ENCODE data around the gene PTPRM.

DNA sequence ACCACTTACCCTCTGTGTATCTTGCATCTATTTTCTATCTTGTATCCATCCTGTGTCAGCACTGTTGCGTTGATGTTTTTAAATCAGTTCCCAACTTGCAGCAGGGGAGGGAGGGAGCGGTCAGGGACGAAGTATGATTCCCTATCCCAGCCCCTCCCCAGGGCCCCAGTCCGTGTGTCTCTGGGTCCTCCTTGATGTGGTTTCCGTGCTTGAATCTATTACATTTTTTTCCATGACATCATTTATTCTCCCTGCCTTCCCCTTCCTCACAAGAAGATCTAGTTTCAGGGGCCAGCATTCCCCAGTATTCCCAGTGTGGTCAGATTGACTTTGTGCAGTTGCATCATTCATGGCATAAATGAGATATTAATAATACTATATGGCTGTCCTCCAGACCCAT, 479.3 kb downstream of the PTPRM start:
- TF ChIP-seq CREB1 (CRISPR knock-in tag; IDR thresholded peaks at IDR 0.05; ENCODE audit: low read depth) = no peak
- TF ChIP-seq, protein P1, sequence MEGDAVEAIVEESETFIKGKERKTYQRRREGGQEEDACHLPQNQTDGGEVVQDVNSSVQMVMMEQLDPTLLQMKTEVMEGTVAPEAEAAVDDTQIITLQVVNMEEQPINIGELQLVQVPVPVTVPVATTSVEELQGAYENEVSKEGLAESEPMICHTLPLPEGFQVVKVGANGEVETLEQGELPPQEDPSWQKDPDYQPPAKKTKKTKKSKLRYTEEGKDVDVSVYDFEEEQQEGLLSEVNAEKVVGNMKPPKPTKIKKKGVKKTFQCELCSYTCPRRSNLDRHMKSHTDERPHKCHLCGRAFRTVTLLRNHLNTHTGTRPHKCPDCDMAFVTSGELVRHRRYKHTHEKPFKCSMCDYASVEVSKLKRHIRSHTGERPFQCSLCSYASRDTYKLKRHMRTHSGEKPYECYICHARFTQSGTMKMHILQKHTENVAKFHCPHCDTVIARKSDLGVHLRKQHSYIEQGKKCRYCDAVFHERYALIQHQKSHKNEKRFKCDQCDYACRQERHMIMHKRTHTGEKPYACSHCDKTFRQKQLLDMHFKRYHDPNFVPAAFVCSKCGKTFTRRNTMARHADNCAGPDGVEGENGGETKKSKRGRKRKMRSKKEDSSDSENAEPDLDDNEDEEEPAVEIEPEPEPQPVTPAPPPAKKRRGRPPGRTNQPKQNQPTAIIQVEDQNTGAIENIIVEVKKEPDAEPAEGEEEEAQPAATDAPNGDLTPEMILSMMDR (conservative IDR thresholded peaks at IDR 0.05; ENCODE audit: low read depth in 2 of 2) = no peak
- TF ChIP-seq POLR2AphosphoS5 (IDR thresholded peaks at IDR 0.05; ENCODE audit: low read depth) = no peak
- TF ChIP-seq, protein P2, sequence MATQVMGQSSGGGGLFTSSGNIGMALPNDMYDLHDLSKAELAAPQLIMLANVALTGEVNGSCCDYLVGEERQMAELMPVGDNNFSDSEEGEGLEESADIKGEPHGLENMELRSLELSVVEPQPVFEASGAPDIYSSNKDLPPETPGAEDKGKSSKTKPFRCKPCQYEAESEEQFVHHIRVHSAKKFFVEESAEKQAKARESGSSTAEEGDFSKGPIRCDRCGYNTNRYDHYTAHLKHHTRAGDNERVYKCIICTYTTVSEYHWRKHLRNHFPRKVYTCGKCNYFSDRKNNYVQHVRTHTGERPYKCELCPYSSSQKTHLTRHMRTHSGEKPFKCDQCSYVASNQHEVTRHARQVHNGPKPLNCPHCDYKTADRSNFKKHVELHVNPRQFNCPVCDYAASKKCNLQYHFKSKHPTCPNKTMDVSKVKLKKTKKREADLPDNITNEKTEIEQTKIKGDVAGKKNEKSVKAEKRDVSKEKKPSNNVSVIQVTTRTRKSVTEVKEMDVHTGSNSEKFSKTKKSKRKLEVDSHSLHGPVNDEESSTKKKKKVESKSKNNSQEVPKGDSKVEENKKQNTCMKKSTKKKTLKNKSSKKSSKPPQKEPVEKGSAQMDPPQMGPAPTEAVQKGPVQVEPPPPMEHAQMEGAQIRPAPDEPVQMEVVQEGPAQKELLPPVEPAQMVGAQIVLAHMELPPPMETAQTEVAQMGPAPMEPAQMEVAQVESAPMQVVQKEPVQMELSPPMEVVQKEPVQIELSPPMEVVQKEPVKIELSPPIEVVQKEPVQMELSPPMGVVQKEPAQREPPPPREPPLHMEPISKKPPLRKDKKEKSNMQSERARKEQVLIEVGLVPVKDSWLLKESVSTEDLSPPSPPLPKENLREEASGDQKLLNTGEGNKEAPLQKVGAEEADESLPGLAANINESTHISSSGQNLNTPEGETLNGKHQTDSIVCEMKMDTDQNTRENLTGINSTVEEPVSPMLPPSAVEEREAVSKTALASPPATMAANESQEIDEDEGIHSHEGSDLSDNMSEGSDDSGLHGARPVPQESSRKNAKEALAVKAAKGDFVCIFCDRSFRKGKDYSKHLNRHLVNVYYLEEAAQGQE (IDR thresholded peaks at IDR 0.05; ENCODE audit: unreplicated experiment) = no peak
- TF ChIP-seq EZH2phosphoT487 (IDR thresholded peaks at IDR 0.05; ENCODE audit: unreplicated experiment) = no peak
- no peak for TF ChIP-seq JUNB (IDR thresholded peaks at IDR 0.05; ENCODE audit: unreplicated experiment)
- no peak for TF ChIP-seq EZH2 (IDR thresholded peaks at IDR 0.05; ENCODE audit: low read depth, unreplicated experiment)
- TF ChIP-seq ZNF331 (CRISPR knock-in tag; IDR thresholded peaks at IDR 0.05; ENCODE audit: low read depth) = no peak
- TF ChIP-seq, protein P3, sequence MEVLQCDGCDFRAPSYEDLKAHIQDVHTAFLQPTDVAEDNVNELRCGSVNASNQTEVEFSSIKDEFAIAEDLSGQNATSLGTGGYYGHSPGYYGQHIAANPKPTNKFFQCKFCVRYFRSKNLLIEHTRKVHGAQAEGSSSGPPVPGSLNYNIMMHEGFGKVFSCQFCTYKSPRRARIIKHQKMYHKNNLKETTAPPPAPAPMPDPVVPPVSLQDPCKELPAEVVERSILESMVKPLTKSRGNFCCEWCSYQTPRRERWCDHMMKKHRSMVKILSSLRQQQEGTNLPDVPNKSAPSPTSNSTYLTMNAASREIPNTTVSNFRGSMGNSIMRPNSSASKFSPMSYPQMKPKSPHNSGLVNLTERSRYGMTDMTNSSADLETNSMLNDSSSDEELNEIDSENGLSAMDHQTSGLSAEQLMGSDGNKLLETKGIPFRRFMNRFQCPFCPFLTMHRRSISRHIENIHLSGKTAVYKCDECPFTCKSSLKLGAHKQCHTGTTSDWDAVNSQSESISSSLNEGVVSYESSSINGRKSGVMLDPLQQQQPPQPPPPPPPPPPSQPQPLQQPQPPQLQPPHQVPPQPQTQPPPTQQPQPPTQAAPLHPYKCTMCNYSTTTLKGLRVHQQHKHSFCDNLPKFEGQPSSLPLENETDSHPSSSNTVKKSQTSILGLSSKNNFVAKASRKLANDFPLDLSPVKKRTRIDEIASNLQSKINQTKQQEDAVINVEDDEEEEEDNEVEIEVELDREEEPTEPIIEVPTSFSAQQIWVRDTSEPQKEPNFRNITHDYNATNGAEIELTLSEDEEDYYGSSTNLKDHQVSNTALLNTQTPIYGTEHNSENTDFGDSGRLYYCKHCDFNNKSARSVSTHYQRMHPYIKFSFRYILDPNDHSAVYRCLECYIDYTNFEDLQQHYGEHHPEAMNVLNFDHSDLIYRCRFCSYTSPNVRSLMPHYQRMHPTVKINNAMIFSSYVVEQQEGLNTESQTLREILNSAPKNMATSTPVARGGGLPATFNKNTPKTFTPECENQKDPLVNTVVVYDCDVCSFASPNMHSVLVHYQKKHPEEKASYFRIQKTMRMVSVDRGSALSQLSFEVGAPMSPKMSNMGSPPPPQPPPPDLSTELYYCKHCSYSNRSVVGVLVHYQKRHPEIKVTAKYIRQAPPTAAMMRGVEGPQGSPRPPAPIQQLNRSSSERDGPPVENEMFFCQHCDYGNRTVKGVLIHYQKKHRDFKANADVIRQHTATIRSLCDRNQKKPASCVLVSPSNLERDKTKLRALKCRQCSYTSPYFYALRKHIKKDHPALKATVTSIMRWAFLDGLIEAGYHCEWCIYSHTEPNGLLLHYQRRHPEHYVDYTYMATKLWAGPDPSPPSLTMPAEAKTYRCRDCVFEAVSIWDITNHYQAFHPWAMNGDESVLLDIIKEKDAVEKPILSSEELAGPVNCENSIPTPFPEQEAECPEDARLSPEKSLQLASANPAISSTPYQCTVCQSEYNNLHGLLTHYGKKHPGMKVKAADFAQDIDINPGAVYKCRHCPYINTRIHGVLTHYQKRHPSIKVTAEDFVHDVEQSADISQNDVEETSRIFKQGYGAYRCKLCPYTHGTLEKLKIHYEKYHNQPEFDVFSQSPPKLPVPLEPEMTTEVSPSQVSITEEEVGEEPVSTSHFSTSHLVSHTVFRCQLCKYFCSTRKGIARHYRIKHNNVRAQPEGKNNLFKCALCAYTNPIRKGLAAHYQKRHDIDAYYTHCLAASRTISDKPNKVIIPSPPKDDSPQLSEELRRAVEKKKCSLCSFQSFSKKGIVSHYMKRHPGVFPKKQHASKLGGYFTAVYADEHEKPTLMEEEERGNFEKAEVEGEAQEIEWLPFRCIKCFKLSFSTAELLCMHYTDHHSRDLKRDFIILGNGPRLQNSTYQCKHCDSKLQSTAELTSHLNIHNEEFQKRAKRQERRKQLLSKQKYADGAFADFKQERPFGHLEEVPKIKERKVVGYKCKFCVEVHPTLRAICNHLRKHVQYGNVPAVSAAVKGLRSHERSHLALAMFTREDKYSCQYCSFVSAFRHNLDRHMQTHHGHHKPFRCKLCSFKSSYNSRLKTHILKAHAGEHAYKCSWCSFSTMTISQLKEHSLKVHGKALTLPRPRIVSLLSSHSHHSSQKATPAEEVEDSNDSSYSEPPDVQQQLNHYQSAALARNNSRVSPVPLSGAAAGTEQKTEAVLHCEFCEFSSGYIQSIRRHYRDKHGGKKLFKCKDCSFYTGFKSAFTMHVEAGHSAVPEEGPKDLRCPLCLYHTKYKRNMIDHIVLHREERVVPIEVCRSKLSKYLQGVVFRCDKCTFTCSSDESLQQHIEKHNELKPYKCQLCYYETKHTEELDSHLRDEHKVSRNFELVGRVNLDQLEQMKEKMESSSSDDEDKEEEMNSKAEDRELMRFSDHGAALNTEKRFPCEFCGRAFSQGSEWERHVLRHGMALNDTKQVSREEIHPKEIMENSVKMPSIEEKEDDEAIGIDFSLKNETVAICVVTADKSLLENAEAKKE (CRISPR knock-in tag; IDR thresholded peaks at IDR 0.05) = no peak
- TF ChIP-seq, protein P4, sequence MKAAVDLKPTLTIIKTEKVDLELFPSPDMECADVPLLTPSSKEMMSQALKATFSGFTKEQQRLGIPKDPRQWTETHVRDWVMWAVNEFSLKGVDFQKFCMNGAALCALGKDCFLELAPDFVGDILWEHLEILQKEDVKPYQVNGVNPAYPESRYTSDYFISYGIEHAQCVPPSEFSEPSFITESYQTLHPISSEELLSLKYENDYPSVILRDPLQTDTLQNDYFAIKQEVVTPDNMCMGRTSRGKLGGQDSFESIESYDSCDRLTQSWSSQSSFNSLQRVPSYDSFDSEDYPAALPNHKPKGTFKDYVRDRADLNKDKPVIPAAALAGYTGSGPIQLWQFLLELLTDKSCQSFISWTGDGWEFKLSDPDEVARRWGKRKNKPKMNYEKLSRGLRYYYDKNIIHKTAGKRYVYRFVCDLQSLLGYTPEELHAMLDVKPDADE (IDR thresholded peaks at IDR 0.05) = no peak
- no peak for TF ChIP-seq STAT1 (IDR thresholded peaks at IDR 0.05; ENCODE audit: unreplicated experiment)
- TF ChIP-seq NANOG (IDR thresholded peaks at IDR 0.05; ENCODE audit: borderline replicate concordance) = no peak
